BLaER1 treated with 17β-estradiol and CSF1 and Interleukin-3, amounts not matched to agents 10 nM and 100 nM (cell line): Measurements from ENCODE around the gene BUB3.
A peak's percentile ranks its signal among the peaks of the same experiment; 100 is the strongest.

Experiments used
- H3K27ac ChIP-seq, 11 experiments: shearing (Covaris generic); formaldehyde crosslinking; 2 replicates each; pipeline ENCODE4 v1.8.1; 2022
- H3K27me3 ChIP-seq, 11 experiments: shearing (Covaris generic); formaldehyde crosslinking; 2 replicates each; pipeline ENCODE4 v1.8.1; 2022
- H3K36me3 ChIP-seq, 11 experiments: shearing (Covaris generic); formaldehyde crosslinking; 2 replicates each; pipeline ENCODE4 v1.8.1; 2022
- H3K4me1 ChIP-seq, 10 experiments: shearing (Covaris generic); formaldehyde crosslinking; 2 replicates each; pipeline ENCODE4 v1.8.1; 2022
- H3K4me2 ChIP-seq, 11 experiments: shearing (Covaris generic); formaldehyde crosslinking; 2 replicates each; pipeline ENCODE4 v1.8.1; 2022
- H3K4me3 ChIP-seq, 10 experiments: shearing (Covaris generic); formaldehyde crosslinking; 2 replicates each; pipeline ENCODE4 v1.8.1; 2022
- H3K9ac ChIP-seq, 11 experiments: shearing (Covaris generic); formaldehyde crosslinking; 2 replicates each; pipeline ENCODE4 v1.8.1; 2022
- H3K9me3 ChIP-seq, 11 experiments: shearing (Covaris generic); formaldehyde crosslinking; replicated peaks in 1 of 11; 2 replicates each; pipeline ENCODE4 v1.8.1; 2022
- H4K20me1 ChIP-seq, 11 experiments: shearing (Covaris generic); formaldehyde crosslinking; 2 replicates each; pipeline ENCODE4 v1.8.1; 2022
- Cebpa-rat ChIP-seq, 11 experiments: shearing (Covaris generic); IDR thresholded peaks; 2 replicates each; pipeline ENCODE4 v1.8.1; 2022

Gene BUB3

DNA sequence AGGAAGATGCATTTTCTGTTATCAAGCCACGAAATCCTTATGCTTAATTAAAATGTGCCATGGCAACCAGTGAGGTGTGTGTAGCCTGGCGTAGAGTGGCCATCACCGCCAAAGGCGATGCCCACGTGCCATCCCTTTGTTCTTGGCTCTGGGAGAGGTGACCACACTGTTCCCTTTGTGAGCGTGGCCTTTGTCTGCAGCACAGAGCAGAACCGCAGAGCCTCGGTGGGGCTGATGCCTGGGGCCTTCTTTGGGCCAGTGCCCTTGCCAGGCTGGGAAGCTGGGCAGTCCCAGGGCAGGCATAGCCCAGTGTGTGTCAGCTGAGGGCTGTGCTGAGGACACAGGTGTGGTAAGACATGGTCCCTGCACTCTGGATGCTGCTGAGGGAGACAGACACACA is 48.3 kb downstream of the BUB3 start:
- H3K9ac ChIP-seq, result no peak overlapping the region
- peaks cover 14 to 50% (median 44%) of the 10 kb centered on the region in 10 experiments for H3K4me1 ChIP-seq
- TF ChIP-seq Cebpa-rat (IDR thresholded peaks at IDR 0.05), result no peak
- H3K27me3 ChIP-seq, result no peaks in the 10 kb centered on the region
- peaks cover 0 to 25% (median 13%) of the 10 kb centered on the region in 11 experiments; a peak in 15 of 22 replicates for H3K9me3 ChIP-seq
- no peak overlapping the region for H3K27ac ChIP-seq
- peaks cover 0 to 16% (median 0%) of the 10 kb centered on the region in 11 experiments; a peak in 6 of 22 replicates for H4K20me1 ChIP-seq
- peaks cover 5 to 37% (median 20%) of the 10 kb centered on the region in 11 experiments; a peak in 13 of 22 replicates for H3K36me3 ChIP-seq
- peak overlapping the region in 9 of 11 experiments; percentile 40 to 83 (median 66); a peak in 17 of 22 replicates for H3K4me2 ChIP-seq
- H3K4me3 ChIP-seq, result no peak overlapping the region

DNA sequence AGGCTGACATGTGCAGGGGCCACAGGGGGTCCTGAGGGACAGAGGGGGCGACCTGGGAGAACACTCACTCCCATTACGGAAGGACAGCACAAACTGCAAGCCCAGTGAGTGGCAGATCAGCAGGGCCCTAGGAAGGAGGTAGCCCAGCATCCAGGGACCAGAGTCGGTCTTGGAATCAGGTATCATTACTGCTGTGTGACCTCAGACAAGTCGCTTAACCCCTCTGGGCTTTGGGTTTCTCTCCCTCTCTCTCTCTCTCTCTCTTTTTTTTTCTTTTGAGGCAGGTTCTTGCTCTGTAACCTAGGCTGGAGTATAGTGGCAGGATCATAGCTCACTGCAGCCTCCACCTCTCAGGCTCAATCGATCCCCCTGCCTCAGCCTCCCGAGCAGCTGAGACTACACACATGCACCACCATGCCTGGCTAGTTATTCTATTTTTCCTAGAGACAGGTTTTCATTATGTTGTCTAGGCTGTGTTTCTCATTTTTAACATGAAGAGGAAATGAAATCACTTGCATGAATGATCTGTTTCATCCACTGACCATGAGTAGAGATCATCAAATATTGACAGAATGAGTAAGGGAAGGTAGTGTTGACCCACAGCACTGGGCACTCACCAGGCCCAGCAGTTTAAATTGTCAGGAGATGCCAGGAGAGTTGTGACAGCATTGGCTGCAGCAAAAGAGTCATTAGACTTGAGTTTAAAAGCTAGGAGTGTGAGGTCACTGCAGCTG is 49.4 kb downstream of the BUB3 start:
- H3K27me3 ChIP-seq, result no peaks in the 10 kb centered on the region
- no peak overlapping the region for H3K9ac ChIP-seq
- H3K4me3 ChIP-seq, result no peak overlapping the region
- H3K9me3 ChIP-seq, result peaks cover 10 to 29% (median 20%) of the 10 kb centered on the region in 11 experiments
- H3K27ac ChIP-seq, result 0 out of 22 replicates have a peak overlapping the region, but pooled peaks of 1 of the 11 experiments have one; percentile 13
- H4K20me1 ChIP-seq, result peaks cover 0 to 16% (median 0%) of the 10 kb centered on the region in 11 experiments; a peak in 6 of 22 replicates
- peak overlapping the region; percentile 17 to 83 (median 64); a peak in 21 of 22 replicates for H3K4me2 ChIP-seq
- TF ChIP-seq Cebpa-rat (IDR thresholded peaks at IDR 0.05), result no peak
- H3K4me1 ChIP-seq, result peaks cover 14 to 50% (median 44%) of the 10 kb centered on the region in 10 experiments
- peaks cover 8 to 34% (median 25%) of the 10 kb centered on the region in 11 experiments; a peak in 20 of 22 replicates for H3K36me3 ChIP-seq

DNA sequence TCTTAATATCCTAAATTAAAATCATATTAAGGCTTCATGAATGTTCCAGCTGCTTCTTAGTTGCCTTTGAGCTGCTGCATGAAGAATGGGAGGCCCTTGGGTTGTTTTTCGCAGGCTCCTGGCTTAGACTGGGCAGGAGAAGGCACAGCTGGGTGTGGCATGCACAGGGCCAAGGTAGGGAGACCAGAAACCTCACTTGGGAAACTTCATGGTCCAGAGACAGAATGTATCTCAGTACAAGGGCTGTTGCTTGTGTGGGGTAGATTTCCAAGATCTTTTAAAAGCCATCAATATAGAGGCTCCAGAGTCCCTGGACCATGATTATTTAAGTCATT is 49.9 kb downstream of the BUB3 start:
- Histone ChIP-seq H3K9ac (no peak overlapping the region), H3K27me3 (no peaks in the 10 kb centered on the region), H3K4me3 (no peak overlapping the region), H3K36me3 (peaks cover 11 to 34% (median 27%) of the 10 kb centered on the region in 11 experiments; a peak in 20 of 22 replicates), H3K27ac (no peak overlapping the region), H4K20me1 (peaks cover 0 to 16% (median 0%) of the 10 kb centered on the region in 11 experiments; a peak in 6 of 22 replicates), H3K9me3 (peaks cover 15 to 29% (median 24%) of the 10 kb centered on the region in 11 experiments), H3K4me2 (peak overlapping the region; percentile 17 to 83 (median 66); a peak in 21 of 22 replicates), H3K4me1 (peaks cover 14 to 50% (median 44%) of the 10 kb centered on the region in 10 experiments)
- TF ChIP-seq Cebpa-rat (IDR thresholded peaks at IDR 0.05), result no peak

DNA sequence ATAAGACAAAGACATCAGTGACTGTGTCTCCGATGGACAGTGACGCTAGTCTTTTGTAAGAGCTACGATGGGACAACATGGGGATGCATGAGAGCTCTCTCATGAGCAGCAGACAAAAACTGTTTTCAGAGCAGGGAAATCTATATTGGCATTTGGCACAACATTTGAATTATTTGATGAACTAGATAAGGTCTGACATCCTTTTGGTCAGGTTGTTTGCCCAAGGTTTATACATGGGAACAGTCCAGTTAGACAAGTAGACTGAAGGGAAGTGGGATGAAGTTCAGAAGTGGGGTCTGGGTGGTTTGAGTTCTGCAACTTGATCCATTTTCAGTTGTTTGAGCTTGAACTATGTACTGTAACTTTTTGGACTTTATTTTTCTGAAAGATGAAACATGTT is 50.8 kb downstream of the BUB3 start:
- Histone ChIP-seq H3K9ac (peak overlapping the region in 1 of 11 experiments; percentile 9; a peak in 1 of 22 replicates), H3K27me3 (no peaks in the 10 kb centered on the region), H3K9me3 (peaks cover 16 to 28% (median 23%) of the 10 kb centered on the region in 11 experiments)

DNA sequence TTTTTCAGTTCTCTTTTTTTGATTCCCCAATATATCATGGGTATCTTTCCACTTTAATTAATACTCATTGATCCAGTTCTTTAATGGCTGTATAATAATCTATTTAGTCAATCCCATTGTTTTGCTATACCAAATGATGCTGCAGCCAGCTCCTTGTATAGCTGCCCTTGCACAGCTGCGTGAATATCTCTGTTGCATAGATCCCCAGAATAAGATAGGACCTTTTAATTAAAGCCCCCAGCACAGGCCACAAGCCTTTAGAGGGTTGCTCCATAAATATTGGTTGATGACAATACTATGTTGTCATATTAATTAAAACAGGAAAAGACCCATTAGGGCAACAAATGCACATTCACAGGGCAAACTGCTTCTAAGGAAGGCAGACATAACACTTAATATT is 57.9 kb downstream of the BUB3 start:
- peak overlapping the region in 2 of 11 experiments; percentile 2 to 29; a peak in 1 of 22 replicates for H3K4me2 ChIP-seq
- H3K9ac ChIP-seq, result no peak overlapping the region
- H3K27ac ChIP-seq, result no peak overlapping the region
- no peaks in the 10 kb centered on the region for H4K20me1 ChIP-seq
- H3K27me3 ChIP-seq, result no peaks in the 10 kb centered on the region
- H3K4me3 ChIP-seq, result no peak overlapping the region
- H3K4me1 ChIP-seq, result peaks cover 0 to 12% (median 0%) of the 10 kb centered on the region in 10 experiments; a peak in 3 of 20 replicates
- H3K9me3 ChIP-seq, result peaks cover 41 to 56% (median 51%) of the 10 kb centered on the region in 11 experiments
- TF ChIP-seq Cebpa-rat (IDR thresholded peaks at IDR 0.05), result no peak
- peaks cover 17 to 57% (median 43%) of the 10 kb centered on the region in 11 experiments; a peak in 21 of 22 replicates for H3K36me3 ChIP-seq

More for the DNA sequence above, 50.8 kb downstream of the BUB3 start:
- no peak for TF ChIP-seq Cebpa-rat (IDR thresholded peaks at IDR 0.05)
- Histone ChIP-seq H3K4me3 (peak overlapping the region in 1 of 10 experiments; percentile 2; a peak in 1 of 20 replicates), H3K4me1 (peaks cover 14 to 50% (median 44%) of the 10 kb centered on the region in 10 experiments), H4K20me1 (peaks cover 0 to 16% (median 0%) of the 10 kb centered on the region in 11 experiments; a peak in 6 of 22 replicates), H3K36me3 (peaks cover 12 to 34% (median 28%) of the 10 kb centered on the region in 11 experiments; a peak in 20 of 22 replicates), H3K27ac (no peak overlapping the region), H3K4me2 (peak overlapping the region; percentile 17 to 83 (median 66); a peak in 20 of 22 replicates)

DNA sequence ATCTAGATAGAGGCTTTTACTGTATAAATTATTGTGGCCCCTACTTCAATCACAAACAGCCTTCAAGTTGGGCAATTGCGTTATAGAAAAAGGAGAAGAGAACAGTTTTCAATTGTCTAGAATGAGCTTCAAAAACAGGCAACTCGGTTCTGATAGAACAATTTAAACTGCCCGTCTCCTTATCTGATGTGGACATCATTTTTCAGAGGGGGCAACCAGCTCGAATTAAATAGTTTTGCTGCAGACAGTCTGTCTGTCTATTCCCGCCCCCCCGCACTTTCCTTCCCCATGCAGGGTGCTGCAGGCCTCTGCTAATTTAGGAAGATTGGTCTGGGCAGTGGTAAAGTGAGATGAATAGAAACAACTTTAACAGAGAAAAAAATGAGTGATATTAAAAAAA is 58.4 kb downstream of the BUB3 start:
- H3K4me2 ChIP-seq, result no peak overlapping the region
- H3K27ac ChIP-seq, result no peak overlapping the region
- H3K36me3 ChIP-seq, result peaks cover 17 to 60% (median 44%) of the 10 kb centered on the region in 11 experiments; a peak in 21 of 22 replicates
- no peaks in the 10 kb centered on the region for H4K20me1 ChIP-seq
- peaks cover 39 to 55% (median 51%) of the 10 kb centered on the region in 11 experiments for H3K9me3 ChIP-seq
- H3K27me3 ChIP-seq, result no peaks in the 10 kb centered on the region
- no peak overlapping the region for H3K4me3 ChIP-seq
- no peak overlapping the region for H3K9ac ChIP-seq
- peaks cover 0 to 12% (median 0%) of the 10 kb centered on the region in 10 experiments; a peak in 3 of 20 replicates for H3K4me1 ChIP-seq
- TF ChIP-seq Cebpa-rat (IDR thresholded peaks at IDR 0.05), result no peak

DNA sequence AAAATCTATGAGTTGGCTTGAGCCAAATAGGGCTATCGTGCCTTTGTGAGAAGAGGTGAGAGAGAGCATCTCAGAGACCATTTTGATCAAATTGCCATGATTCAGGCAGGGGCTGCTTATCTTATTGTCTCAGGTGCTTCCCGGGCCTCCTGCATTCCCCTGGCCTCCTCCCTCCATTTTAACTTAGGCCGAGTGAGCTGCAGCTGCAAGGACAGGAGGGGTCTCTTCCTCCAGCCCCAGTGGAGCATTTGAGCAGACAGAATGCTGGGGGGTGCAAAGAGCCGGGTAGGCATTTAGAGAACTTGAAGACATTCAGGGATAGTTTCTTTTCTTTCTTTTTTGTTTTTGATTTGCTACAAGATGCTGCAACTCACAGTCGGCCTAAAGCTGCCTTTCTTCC is 59.0 kb downstream of the BUB3 start:
- Histone ChIP-seq H3K9me3 (peaks cover 34 to 52% (median 48%) of the 10 kb centered on the region in 11 experiments), H3K27ac (no peak overlapping the region), H3K27me3 (no peaks in the 10 kb centered on the region), H3K4me2 (no peak overlapping the region), H3K9ac (no peak overlapping the region), H3K36me3 (peaks cover 19 to 59% (median 44%) of the 10 kb centered on the region in 11 experiments), H3K4me1 (peaks cover 0 to 12% (median 0%) of the 10 kb centered on the region in 10 experiments; a peak in 3 of 20 replicates), H3K4me3 (no peak overlapping the region), H4K20me1 (no peaks in the 10 kb centered on the region)
- no peak for TF ChIP-seq Cebpa-rat (IDR thresholded peaks at IDR 0.05)
